Body of pancreas (tissue), 4 donors: ENCODE measurements around the gene EOMES.

ENCODE experiments used
- POLR2A ChIP-seq, 3 donors: fragments of 450-650 bp; IDR thresholded peaks; one replicate each; pipeline ENCODE4 v1.6.1; 2016; ENCODE audit warnings: antibody characterized with exemption in 3 of 3, mild to moderate bottlenecking in 2 of 3
- TF ChIP-seq, protein P1 (sequence below), 7 experiments: fragments of 450-650 bp in 4 of 7; fragments of 200-600 bp in 3 of 7; sonication (generic) in 3 of 7; IDR thresholded peaks; one replicate each; pipeline ENCODE4 v1.5.1; 2016 to 2019; ENCODE audit warnings: antibody characterized with exemption in 7 of 7

DNA sequence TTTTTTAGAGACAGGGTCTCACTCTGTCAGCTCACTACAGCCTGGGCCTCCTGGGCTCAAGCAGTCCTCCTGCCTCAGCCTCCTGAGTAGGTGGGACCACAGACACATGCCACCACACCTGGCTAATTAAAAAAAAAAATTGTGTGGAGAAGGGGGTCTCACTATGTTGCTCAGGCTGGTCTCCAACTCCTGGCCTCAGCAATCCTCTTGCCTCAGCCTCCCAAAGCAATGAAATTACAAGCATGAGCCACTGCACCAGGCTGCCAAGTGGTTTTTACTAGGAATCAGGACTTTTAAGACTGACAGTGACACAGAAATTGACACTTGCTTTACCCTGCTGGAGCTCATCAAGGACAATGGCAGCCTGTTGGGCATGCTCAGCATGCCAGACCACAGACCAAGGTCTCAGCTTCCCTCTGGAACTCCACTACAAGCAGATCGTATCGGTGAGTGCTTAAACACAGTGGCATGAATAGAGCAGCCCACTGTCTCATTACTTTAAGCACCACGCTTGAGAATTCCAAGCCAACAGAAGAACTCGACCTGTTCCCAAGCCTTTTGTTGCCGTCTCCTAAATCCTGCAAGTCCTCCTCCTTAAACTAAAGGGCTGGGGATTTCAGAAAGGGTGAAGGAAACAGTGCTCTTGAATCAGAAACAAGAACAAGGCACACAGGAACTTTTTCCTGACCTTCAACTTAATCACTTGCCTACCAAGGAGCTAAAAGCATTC, 41.4 kb downstream of the EOMES start:
- TF ChIP-seq, protein P1, sequence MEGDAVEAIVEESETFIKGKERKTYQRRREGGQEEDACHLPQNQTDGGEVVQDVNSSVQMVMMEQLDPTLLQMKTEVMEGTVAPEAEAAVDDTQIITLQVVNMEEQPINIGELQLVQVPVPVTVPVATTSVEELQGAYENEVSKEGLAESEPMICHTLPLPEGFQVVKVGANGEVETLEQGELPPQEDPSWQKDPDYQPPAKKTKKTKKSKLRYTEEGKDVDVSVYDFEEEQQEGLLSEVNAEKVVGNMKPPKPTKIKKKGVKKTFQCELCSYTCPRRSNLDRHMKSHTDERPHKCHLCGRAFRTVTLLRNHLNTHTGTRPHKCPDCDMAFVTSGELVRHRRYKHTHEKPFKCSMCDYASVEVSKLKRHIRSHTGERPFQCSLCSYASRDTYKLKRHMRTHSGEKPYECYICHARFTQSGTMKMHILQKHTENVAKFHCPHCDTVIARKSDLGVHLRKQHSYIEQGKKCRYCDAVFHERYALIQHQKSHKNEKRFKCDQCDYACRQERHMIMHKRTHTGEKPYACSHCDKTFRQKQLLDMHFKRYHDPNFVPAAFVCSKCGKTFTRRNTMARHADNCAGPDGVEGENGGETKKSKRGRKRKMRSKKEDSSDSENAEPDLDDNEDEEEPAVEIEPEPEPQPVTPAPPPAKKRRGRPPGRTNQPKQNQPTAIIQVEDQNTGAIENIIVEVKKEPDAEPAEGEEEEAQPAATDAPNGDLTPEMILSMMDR (IDR thresholded peaks at IDR 0.05): no peak
- no peak for TF ChIP-seq POLR2A (IDR thresholded peaks at IDR 0.05)
